Measurements from ENCODE around the gene SLC15A3. TPM values are rescaled to one million over a fixed set of nuclear protein-coding genes. Genes with fewer than 3 reads are reported as not detected.

Gene SLC15A3
- polyA plus RNA-seq, 1 of the 3 experiments (the other 2 are of a cell fraction): not detected

- Histone ChIP-seq H2AFZ (ENCODE audit: low read depth) (no peak overlapping the region), H3K4me1 (ENCODE audit: control insufficient read depth in 1 of 2, insufficient read depth in 2 of 2, low read depth in 1 of 2, low read length in 1 of 2) (peaks cover 4 to 10% of the 10 kb centered on the region in 2 experiments; a peak in 2 of 4 replicates), H3K4me3 (ENCODE audit: low read depth in 2 of 2, low read length in 1 of 2) (no peak overlapping the region), H3K9ac (no peak overlapping the region), H3K27ac (ENCODE audit: low read depth in 2 of 2, low read length in 1 of 2) (no peak overlapping the region), H3K9me3 (no peaks in the 10 kb centered on the region), H4K20me1 (ENCODE audit: insufficient read depth) (no peaks in the 10 kb centered on the region), H3K4me2 (no peak overlapping the region), H3K36me3 (replicated peaks in 1 of 2; ENCODE audit: control insufficient read depth in 1 of 2, insufficient read depth in 2 of 2, low read length in 1 of 2) (no peaks in the 10 kb centered on the region), H3F3A (replicated peaks; ENCODE audit: insufficient read depth) (no peaks in the 10 kb centered on the region), H3K9me2 (no peaks in the 10 kb centered on the region), H3K27me3 (ENCODE audit: insufficient read depth) (peaks cover 5% of the 10 kb centered on the region; the same call in 1 of the 2 replicates), H3K79me2 (ENCODE audit: insufficient read depth) (no peaks in the 10 kb centered on the region)
- no peak for DNase-seq
- ChIA-PET CTCF (interaction anchor here (1.2 kb wide), 1 partner anchor 31 kb away, joined by 5 read pairs; no protein-coding TSS in a partner anchor), POLR2A (no interaction called here)
- WGBS (ENCODE audit: low lambda C conversion rate): 63% methylated on average over 10 of the region's 11 CpGs
- TF ChIP-seq FOSL2 (IDR thresholded peaks at IDR 0.05; ENCODE audit: borderline replicate concordance, low read depth) (no peak), PBX3 (IDR thresholded peaks at IDR 0.05) (no peak), TAF1 (IDR thresholded peaks at IDR 0.05; ENCODE audit: borderline replicate concordance, low read depth, low read length) (no peak), USF1 (IDR thresholded peaks at IDR 0.05; ENCODE audit: borderline replicate concordance, low read depth) (no peak), ELF1 (IDR thresholded peaks at IDR 0.05) (no peak), MXI1 (IDR thresholded peaks at IDR 0.05; ENCODE audit: low read depth, low read length) (no peak), YY1 (IDR thresholded peaks at IDR 0.05; ENCODE audit: low read depth) (no peak), EP300 (IDR thresholded peaks at IDR 0.05; ENCODE audit: borderline replicate concordance in 1 of 2, low read depth in 1 of 2, low read length in 1 of 2) (no peak), RFX5 (IDR thresholded peaks at IDR 0.05; ENCODE audit: low read length) (no peak), SMC3 (IDR thresholded peaks at IDR 0.05; ENCODE audit: low read depth, low read length) (no peak)
- TF ChIP-seq, protein P1, sequence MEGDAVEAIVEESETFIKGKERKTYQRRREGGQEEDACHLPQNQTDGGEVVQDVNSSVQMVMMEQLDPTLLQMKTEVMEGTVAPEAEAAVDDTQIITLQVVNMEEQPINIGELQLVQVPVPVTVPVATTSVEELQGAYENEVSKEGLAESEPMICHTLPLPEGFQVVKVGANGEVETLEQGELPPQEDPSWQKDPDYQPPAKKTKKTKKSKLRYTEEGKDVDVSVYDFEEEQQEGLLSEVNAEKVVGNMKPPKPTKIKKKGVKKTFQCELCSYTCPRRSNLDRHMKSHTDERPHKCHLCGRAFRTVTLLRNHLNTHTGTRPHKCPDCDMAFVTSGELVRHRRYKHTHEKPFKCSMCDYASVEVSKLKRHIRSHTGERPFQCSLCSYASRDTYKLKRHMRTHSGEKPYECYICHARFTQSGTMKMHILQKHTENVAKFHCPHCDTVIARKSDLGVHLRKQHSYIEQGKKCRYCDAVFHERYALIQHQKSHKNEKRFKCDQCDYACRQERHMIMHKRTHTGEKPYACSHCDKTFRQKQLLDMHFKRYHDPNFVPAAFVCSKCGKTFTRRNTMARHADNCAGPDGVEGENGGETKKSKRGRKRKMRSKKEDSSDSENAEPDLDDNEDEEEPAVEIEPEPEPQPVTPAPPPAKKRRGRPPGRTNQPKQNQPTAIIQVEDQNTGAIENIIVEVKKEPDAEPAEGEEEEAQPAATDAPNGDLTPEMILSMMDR (IDR thresholded peaks at IDR 0.05): no peak
Observed at GRCh38 chr11:61000426-61000825, 48.5 kb upstream of the SLC15A3 start.

- no peak for DNase-seq
- CTCF ChIA-PET: no interaction called here
- H3K4me2 ChIP-seq: no peak overlapping the region
Observed at GRCh38 chr11:60996381-60997138, 44.6 kb upstream of the SLC15A3 start.

More at GRCh38 chr11:60996381-60997138, 44.6 kb upstream of the SLC15A3 start:
- H2AFZ ChIP-seq (ENCODE audit: low read depth): no peak overlapping the region
- H3F3A ChIP-seq (replicated peaks; ENCODE audit: insufficient read depth): no peaks in the 10 kb centered on the region
- H3K27me3 ChIP-seq (ENCODE audit: insufficient read depth): peaks cover 5% of the 10 kb centered on the region; the same call in 1 of the 2 replicates
- POLR2A ChIA-PET: no interaction called here
- 75% methylated on average over 8 of the region's 13 CpGs for WGBS (ENCODE audit: low lambda C conversion rate)
- H3K9me3 ChIP-seq: no peaks in the 10 kb centered on the region
- no peak for TF ChIP-seq SMC3 (IDR thresholded peaks at IDR 0.05; ENCODE audit: low read depth, low read length)
- no peak for TF ChIP-seq EP300 (IDR thresholded peaks at IDR 0.05; ENCODE audit: borderline replicate concordance in 1 of 2, low read depth in 1 of 2, low read length in 1 of 2)
- TF ChIP-seq NRF1 (IDR thresholded peaks at IDR 0.05; ENCODE audit: low read depth, low read length): no peak
- no peak for TF ChIP-seq EZH2phosphoT487 (IDR thresholded peaks at IDR 0.05; ENCODE audit: borderline replicate concordance, low read depth)
- TF ChIP-seq, protein P2, sequence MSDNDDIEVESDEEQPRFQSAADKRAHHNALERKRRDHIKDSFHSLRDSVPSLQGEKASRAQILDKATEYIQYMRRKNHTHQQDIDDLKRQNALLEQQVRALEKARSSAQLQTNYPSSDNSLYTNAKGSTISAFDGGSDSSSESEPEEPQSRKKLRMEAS (IDR thresholded peaks at IDR 0.05; ENCODE audit: low read depth): no peak
- TF ChIP-seq TAF1 (IDR thresholded peaks at IDR 0.05; ENCODE audit: borderline replicate concordance, low read depth, low read length): no peak
- TF ChIP-seq GABPA (IDR thresholded peaks at IDR 0.05; ENCODE audit: low read depth): no peak
- no peak for TF ChIP-seq IRF3 (IDR thresholded peaks at IDR 0.05; ENCODE audit: low read depth, low read length)
- no peak for TF ChIP-seq NFIC (IDR thresholded peaks at IDR 0.05; ENCODE audit: borderline replicate concordance)
- H3K9me2 ChIP-seq: no peaks in the 10 kb centered on the region
- H3K9ac ChIP-seq: no peak overlapping the region
- no peaks in the 10 kb centered on the region for H3K36me3 ChIP-seq (replicated peaks in 1 of 2; ENCODE audit: control insufficient read depth in 1 of 2, insufficient read depth in 2 of 2, low read length in 1 of 2)
- H3K27ac ChIP-seq (ENCODE audit: low read depth in 2 of 2, low read length in 1 of 2): no peak overlapping the region
- no peak overlapping the region for H3K4me3 ChIP-seq (ENCODE audit: low read depth in 2 of 2, low read length in 1 of 2)
- peaks cover 0 to 4% of the 10 kb centered on the region in 2 experiments; a peak in 1 of 4 replicates for H3K4me1 ChIP-seq (ENCODE audit: control insufficient read depth in 1 of 2, insufficient read depth in 2 of 2, low read depth in 1 of 2, low read length in 1 of 2)
- H3K79me2 ChIP-seq (ENCODE audit: insufficient read depth): no peaks in the 10 kb centered on the region
- H4K20me1 ChIP-seq (ENCODE audit: insufficient read depth): no peaks in the 10 kb centered on the region

Data from SK-N-SH (cell line).